ENCODE data around the gene OTOG.

OTOG gene

GRCh38 chr11:17637901-17638300, 90.8 kb downstream of the OTOG start:
- no peak for DNase-seq

GRCh38 chr11:17638311-17638710, 91.3 kb downstream of the OTOG start:
- no peak for DNase-seq

DNA sequence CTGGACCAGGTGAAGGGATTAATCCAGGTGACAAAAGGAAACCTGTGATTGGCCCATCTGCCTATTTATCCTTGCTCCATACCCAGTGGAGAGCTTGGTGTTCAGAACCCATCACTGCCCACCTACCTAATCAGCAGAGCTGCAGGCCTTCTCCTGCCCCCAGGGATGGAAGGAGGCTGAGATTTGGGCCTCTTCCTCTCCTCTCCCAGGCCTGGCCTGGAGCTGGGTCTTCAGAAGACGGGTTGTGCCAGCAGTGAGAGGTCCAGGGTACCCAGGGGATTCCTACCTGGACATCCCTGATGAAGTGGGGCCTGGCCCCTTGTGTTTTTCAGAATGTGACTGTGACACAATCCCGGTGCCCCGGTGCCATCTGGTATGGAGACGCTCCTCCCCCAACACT, 92.0 kb downstream of the OTOG start:
- peak in 1 of 2 experiments; percentile 50 for DNase-seq

- DNase-seq = no peak
Measured at GRCh38 chr11:17639781-17640180, 92.7 kb downstream of the OTOG start.

DNA sequence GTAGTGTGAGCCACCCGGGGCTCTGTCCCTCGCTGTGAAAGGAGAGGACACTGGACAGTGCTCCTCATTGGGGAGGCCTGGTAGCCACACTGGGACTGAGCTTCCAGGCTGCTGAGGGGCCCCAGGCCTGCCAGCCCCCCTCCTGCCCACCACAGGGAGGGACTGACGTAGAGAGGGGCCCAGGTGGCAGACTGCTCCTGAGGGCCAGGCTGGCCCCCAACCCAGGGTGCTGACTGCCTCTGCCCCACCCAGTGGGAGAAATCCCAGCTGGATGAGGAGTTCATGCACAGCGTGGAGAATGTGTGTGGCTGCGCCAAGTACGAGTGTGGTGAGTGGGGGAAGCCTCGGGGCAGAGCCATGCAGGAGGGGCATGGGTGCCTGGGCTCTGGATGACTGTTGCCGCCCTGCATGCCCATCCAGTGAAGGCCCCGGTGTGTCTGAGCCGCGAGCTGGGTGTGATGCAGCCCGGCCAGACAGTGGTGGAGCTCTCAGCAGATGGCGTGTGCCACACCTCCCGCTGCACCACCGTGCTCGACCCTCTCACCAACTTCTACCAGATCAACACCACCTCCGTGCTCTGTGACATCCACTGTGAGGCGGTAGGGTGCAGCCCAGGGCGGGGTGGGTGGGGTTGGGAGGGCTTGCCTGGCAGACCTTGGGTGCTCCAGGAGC, 93.6 kb downstream of the OTOG start:
- peak; percentile 36 to 59 for DNase-seq

DNA sequence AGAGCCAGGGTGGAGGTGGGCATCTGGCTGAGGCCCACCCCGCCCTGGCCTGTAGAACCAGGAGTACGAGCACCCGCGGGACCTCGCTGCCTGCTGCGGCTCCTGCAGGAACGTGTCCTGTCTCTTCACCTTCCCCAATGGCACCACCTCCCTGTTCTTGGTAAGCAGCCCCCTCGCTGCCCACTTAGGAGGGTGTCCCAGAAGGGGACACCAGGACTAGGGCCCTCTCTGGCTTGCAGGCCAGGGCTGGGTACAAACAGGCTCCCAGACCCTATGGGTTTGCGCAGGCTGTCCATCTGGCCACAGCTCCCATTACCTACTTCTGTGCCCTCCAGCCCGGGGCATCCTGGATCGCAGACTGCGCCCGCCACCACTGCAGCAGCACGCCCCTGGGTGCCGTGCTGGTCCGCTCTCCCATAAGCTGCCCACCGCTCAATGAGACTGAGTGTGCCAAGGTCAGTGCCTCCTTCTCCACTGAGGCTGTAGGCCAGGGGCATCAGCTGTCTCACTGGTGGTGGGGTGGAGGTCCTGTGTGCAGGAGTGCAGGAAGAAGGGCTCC, 94.8 kb downstream of the OTOG start:
- no peak for DNase-seq

DNA sequence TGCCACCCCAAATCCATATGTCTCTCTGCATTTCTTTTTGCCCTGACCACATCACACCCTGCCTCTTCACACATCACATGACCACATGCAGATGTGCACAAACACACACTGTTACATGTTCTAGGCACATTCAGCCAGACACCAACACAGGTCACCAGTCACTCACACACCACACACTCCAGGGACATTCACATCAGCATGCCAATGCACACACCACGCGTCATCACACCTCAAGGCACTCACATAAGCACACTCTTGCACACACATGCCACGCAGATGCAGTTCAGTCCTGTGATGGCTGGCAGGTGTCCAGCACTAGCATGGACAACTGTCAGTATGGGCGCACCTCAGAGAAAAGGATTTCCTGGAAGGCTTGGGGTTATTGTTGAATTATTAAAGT, 95.3 kb downstream of the OTOG start:
- DNase-seq = no peak

DNA sequence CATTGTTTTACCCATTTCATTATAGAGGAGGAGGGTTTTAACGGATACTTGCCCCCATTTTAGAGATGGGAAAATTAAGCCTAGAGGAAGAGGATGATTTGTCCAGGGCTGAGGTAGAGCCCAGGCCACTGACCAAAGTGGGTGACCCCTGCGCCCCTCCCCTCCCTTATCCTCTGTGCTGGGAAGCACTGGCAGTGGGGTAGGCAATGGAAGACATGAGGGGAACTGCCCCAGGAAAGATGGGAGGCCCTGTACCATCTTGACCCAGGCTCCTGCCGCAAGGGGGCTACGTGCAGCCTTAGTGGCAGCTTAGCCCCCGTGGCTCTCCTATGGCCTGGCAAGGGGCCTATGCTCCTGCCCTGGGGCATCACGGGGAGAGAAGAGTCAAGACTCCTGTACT, 95.9 kb downstream of the OTOG start:
- no peak for DNase-seq

GRCh38 chr11:17643506-17644405, 96.7 kb downstream of the OTOG start:
- DNase-seq = no peak

- peak in 1 of 2 experiments; percentile 24 for DNase-seq
Measured at GRCh38 chr11:17645190-17645970, 98.3 kb downstream of the OTOG start.

DNA sequence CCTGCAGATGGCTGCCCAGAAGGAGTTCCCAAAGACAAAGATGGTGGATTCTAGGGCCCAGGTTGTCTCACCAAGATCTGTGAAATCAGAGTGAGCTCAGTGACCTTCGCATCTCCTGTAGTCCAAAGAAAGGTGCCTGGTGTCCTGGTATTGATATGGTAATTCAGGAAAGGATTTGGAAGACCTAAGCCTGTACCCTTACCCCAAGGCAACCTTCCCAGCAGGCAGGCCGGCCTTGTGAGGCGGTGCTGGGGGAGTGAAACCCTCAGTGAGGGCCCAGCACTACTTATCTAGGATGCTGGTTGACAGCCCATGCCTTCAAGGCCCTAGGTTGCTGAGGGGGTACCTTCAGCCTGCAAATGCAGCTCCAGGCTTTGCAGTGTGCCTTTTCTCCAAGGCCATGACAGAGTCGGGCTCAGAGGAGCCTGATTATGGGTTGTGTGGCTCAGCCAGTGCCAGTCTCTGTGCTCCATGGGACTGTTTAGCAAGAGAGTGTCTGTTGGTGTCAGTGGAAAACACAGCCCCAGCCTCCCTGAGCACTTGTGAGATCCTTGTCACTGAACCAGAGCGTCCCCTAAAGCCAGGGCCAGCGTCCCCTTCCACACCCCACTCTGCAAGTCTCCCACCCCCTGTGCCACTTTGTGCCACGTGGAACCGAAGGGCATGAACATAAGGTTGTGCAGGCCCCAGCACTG, 99.5 kb downstream of the OTOG start:
- no peak for DNase-seq

DNA sequence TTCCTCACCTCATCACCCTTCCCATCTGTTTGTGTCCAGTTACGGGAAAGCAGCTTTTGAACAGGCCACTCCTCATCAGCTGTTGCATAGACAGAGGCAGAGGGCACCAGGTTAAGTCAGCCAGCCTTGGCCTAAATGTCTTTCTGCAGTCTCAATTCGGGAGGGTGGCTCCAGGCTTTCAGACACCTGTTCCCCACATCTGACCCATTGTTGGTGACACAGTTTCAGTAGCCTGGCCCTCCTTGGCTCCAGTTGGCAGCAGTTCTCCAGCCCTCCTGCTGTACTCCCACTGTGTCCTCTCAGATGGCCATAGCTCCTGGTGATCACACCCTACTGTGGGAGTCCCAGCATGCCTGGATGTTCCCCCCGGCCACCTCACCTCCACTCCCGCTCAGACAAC, 101.5 kb downstream of the OTOG start:
- DNase-seq = peak; percentile 13 to 69

- DNase-seq = peak; percentile 26 to 72
Measured at GRCh38 chr11:17649261-17649660, 102.2 kb downstream of the OTOG start.

- DNase-seq = peak in 1 of 2 experiments; percentile 36
Measured at GRCh38 chr11:17649696-17650095, 102.6 kb downstream of the OTOG start.

DNA sequence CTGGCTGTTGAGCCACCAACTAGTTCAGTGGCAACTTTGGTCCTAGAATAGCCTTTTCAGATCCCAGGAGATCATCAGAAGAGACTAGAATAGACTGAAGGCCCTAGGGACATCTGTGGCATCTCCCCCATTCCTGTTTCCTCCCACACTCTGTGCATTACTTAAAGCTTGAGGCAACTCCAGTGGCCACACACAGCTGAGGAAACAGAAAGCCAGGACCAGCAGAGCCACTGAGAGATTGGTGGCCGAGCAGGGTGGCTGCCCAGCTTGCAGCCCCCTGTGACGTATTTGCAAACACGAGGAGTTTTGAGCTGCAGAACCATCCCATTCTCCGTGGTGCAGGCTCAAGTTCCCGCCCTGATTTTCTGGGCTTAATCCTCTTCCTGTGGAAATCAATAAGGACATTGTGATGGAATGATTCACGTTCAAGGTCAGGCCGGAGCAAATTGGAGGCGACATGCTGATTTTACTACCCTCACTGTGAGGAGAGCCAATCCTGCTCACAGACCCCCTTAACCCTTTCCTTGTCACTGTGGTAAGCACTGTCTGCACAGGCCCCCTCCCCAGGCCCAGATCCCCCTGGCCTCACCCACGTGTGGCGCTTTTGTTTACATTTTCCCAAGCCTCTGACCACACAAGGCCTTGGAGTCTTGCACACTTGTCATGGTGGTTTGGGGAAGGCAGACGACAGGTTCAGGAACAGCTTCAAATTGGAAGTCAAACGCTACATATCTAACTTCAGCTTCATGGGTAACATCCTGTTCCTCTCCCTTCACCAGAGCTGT, 103.3 kb downstream of the OTOG start:
- DNase-seq = peak in 1 of 2 experiments; percentile 36

DNA sequence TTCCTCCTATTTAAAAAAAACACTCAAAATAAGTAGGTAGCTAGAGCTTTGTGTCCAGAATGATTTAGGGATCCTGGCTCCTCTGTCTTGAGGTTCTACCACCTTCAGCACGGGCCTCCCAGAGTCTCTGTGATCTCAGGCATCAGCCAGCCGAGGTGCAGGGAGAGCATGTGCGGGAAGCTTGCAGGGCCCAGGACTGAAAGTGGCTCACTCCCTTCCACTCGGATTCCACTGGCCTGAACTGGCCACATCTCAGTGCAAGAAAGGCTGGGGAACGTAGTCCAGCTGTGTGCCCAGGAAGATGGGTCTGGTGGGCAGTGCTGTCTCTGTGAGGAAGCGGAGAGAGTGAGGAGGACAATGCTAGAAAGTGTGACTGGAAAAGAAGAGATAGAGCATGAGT, 104.0 kb downstream of the OTOG start:
- DNase-seq = peak in 1 of 2 experiments; percentile 29

DNA sequence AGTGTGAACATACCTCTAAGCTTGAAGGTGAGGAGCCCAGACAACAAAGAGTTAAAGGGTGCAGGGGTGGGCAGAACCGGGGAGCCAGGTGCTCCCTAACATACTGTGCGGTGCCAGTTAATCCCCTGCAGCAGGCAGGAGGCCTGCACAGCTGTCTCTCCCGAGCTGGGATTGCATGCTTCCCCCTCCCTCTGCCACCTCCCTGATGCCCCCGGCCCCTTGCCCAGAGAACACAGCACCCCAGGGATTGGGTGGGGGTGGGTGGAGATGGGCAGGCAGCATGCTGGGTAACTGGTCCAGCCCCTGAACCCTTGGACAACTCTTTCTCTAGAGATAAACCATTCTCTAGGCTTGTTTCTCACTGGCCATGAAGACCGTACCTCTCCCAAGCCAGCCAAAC, 104.6 kb downstream of the OTOG start:
- DNase-seq = peak; percentile 73 to 92

- DNase-seq = peak in 1 of 2 experiments; percentile 6
Measured at GRCh38 chr11:17652556-17652955, 105.5 kb downstream of the OTOG start.

- DNase-seq = peak; percentile 65 to 95
Measured at GRCh38 chr11:17653611-17654010, 106.6 kb downstream of the OTOG start.

DNA sequence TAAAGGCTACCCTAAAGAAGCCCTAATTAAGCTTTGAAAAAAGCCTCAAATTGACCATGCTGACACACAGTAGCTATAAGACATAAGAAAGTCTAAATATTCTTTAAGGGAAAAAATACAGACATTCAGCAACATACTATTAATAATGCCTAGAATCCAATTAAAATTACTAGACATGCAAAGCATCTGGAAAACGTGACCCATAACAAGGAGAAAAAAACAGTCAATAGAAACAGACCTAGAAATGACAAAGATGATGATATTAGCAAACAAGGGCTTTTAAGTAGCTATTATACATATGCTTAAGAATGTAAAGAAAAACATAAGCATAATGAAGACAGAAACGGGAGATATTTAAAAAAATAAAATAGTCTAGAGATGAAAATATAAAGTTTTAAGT, 108.6 kb downstream of the OTOG start:
- DNase-seq = no peak

DNA sequence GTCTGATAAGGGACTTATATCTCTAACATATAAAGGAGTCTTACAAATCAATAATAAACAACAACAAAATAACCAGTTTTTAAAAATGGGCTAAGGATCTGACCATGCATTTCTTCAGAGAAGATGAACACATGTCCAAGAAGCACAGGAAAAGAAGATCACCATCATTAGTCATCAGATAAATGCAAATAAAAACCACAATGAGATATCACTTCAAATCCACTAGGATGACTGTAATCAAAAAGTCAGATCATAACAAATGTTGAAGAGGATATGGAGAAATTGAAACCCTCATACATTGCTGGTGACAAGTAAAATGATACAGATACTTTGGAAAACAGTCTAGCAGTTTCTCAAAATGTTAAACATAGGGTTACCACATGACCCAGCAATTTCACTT, 111.2 kb downstream of the OTOG start:
- no peak for DNase-seq

- no peak for DNase-seq
Measured at GRCh38 chr11:17668166-17668565, 121.1 kb downstream of the OTOG start.

Measured in NCI-H524 (cell line).